ENCODE results near the gene TMEM51. TPM values are rescaled to one million over a fixed set of nuclear protein-coding genes. Genes with fewer than 3 reads are reported as not detected.

Gene TMEM51
- total RNA-seq, 1 donor from 2014 or later = 4.1 TPM

DNA sequence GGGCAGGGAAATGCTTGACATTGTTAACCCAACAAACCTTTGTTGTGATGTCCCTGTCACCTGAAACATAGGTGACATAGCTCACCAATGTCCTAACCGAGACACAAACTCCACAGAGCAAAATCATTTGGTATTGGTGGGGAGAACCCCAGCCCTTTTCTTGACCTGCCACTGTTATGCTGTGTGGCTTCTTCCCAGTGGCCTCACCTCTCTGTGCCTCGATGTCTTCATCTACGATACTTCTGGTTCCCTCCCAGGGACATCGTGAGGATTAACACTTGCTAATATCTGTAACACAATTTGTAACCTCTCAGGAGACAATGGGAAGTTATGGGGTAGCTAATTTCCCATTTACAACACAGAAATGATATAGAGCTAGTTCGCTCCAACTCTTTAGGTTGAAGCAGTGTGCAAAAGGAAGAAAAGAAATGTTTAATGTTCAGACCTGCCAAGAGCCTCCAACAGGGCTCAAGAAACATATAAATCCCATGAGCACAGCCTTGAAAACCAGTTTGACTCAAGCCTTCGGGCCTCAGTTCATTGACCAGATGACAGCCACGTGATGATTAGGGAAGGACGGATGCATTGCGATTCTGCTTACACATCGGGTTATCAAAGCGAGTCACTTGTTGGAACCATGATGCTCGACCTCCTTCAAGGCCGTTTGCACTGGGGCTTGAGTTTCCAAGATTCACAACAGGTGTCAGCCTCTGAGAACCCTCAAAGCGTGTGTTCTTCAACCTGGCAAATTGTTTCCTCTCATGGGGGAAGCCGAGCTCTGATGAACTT is 37.8 kb upstream of the TMEM51 start:
- H3K4me1 ChIP-seq = peaks cover 3% of the 10 kb centered on the region
- H3K4me3 ChIP-seq = no peak overlapping the region
- TF ChIP-seq, protein P1, sequence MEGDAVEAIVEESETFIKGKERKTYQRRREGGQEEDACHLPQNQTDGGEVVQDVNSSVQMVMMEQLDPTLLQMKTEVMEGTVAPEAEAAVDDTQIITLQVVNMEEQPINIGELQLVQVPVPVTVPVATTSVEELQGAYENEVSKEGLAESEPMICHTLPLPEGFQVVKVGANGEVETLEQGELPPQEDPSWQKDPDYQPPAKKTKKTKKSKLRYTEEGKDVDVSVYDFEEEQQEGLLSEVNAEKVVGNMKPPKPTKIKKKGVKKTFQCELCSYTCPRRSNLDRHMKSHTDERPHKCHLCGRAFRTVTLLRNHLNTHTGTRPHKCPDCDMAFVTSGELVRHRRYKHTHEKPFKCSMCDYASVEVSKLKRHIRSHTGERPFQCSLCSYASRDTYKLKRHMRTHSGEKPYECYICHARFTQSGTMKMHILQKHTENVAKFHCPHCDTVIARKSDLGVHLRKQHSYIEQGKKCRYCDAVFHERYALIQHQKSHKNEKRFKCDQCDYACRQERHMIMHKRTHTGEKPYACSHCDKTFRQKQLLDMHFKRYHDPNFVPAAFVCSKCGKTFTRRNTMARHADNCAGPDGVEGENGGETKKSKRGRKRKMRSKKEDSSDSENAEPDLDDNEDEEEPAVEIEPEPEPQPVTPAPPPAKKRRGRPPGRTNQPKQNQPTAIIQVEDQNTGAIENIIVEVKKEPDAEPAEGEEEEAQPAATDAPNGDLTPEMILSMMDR (IDR thresholded peaks at IDR 0.05; ENCODE audit: borderline replicate concordance) = no peak
- H3K36me3 ChIP-seq = no peaks in the 10 kb centered on the region
- no peaks in the 10 kb centered on the region for H3K9me3 ChIP-seq (replicated peaks)
- no peak overlapping the region for H3K27ac ChIP-seq (replicated peaks)
- peaks cover 5% of the 10 kb centered on the region for H3K27me3 ChIP-seq (ENCODE audit: low read depth)
- intact Hi-C loops (cut with micrococcal nuclease) = no loop called here
- no peak for DNase-seq

DNA sequence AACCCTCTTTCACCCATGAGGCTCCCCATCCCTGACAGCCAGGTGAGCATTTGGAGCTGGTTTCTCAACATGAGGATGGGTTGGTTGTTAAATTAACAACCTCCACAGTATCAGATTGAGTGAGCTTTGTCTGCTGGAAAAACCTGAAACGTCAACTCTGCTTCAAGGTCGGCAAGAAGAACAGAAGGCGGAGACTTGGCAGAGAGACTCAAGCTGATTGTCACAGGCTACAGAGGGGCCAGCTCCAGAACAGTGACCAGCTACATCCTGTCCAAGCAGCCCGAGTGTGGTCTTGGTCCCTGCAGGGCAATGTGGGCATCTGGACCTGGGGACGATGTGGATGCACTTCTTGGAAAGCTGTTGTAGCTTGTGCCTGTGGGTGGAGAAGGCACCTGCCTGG is 36.6 kb upstream of the TMEM51 start:
- DNase-seq = no peak
- Histone ChIP-seq H3K36me3 (no peaks in the 10 kb centered on the region), H3K9me3 (replicated peaks) (no peaks in the 10 kb centered on the region), H3K27me3 (ENCODE audit: low read depth) (peaks cover 5% of the 10 kb centered on the region), H3K4me1 (peaks cover 3% of the 10 kb centered on the region), H3K27ac (replicated peaks) (no peak overlapping the region), H3K4me3 (no peak overlapping the region)
- intact Hi-C loops (cut with micrococcal nuclease) = no loop called here
- TF ChIP-seq, protein P1 (IDR thresholded peaks at IDR 0.05; ENCODE audit: borderline replicate concordance) = no peak

DNA sequence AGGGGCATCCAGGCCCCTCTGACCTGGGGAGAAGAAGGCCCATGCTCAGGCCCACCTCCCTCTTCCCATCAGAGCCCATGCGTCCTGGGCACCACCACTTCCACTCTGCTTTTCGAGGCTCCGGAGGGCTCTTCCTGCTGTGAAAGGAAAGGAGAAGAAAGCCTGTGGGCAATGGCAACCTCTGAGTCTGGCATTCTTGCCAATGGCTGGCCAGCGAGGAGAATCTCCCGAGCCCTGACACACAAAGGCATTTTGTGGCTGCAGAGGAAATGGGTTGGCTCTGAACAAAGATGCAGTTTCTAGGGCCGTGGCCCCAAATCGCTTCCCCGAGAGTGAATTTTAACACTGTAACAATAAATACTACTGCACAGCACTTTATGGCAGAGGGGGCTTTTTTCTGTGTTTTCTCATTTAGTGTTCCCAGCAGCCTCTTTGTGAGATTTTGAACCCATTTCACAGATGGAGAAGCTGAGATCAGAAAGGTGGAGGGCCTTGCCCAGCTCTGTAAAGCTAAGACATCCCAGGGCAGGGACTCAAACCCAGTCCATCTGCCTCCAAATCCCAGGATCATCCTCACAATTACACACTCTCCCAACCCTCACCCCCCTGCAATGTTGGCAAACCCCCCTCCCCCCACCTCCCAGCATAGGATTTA is 35.7 kb upstream of the TMEM51 start:
- peaks cover 5% of the 10 kb centered on the region for H3K27me3 ChIP-seq (ENCODE audit: low read depth)
- no peaks in the 10 kb centered on the region for H3K36me3 ChIP-seq
- H3K9me3 ChIP-seq (replicated peaks) = no peaks in the 10 kb centered on the region
- H3K4me1 ChIP-seq = no peaks in the 10 kb centered on the region
- DNase-seq = no peak
- H3K27ac ChIP-seq (replicated peaks) = no peak overlapping the region
- H3K4me3 ChIP-seq = no peak overlapping the region
- intact Hi-C loops (cut with micrococcal nuclease) = no loop called here
- TF ChIP-seq, protein P1 (IDR thresholded peaks at IDR 0.05; ENCODE audit: borderline replicate concordance) = no peak

DNA sequence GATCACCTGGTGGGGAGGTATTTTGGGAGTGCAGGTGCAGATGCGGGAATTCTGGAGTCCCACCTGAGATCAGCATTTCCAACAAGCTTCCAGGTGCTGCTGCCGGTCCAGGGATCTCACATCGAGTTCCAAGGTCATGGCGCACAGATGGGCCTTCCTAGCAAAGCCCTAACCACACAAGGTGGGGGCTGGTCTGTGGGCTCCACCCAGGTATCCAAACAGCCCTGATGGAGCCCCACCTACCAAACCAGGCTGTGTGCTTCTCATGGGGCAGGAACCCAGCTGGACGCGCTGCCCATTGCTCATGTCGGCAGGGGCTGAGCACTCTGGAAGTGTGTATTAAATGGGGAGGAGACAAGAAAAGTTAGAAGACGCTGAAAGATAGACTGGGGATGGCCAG is 35.0 kb upstream of the TMEM51 start:
- Histone ChIP-seq H3K27ac (replicated peaks) (no peak overlapping the region), H3K4me1 (no peaks in the 10 kb centered on the region), H3K27me3 (ENCODE audit: low read depth) (peaks cover 5% of the 10 kb centered on the region), H3K36me3 (no peaks in the 10 kb centered on the region), H3K9me3 (replicated peaks) (no peaks in the 10 kb centered on the region), H3K4me3 (no peak overlapping the region)
- DNase-seq = no peak
- intact Hi-C loops (cut with micrococcal nuclease) = no loop called here
- TF ChIP-seq, protein P1 (IDR thresholded peaks at IDR 0.05; ENCODE audit: borderline replicate concordance) = no peak

DNA sequence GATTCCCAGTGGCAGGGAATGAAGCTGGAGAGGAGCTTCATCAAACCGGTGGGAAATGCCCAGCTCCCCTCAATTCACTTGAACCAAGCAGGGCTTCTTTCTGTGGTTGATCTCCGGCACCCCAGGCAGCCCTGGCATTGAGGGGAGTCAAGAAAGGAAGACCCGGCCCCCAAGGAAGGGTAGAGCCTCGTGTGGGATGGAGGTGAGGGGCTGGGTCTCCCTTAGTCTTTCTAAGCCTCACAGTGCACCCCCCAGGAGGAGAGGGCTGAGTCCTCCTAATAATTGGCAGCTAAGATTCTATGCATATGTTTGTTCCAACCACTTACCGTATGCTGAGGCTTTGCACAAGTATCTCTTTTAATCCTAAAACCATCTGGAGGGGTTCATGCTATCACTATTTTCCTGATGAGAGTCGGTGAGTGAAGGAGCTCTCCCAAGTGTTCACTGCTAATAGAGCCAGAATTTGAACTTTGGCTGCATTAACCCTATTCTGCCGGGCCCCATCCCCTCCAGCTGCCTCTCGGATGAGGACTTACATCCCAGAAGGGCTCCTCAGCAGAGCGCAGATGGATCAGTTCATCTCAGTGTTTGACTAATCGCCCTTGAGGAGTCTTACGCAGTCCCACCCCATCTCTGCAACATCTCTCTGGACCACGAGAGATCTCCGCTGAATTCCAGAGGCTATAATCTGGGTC is 33.1 kb upstream of the TMEM51 start:
- Histone ChIP-seq H3K4me3 (no peak overlapping the region), H3K27me3 (ENCODE audit: low read depth) (no peaks in the 10 kb centered on the region), H3K4me1 (no peaks in the 10 kb centered on the region), H3K36me3 (no peaks in the 10 kb centered on the region), H3K9me3 (replicated peaks) (no peaks in the 10 kb centered on the region), H3K27ac (replicated peaks) (no peak overlapping the region)
- intact Hi-C loops (cut with micrococcal nuclease) = loop anchor here (10.0 kb wide), 1 partner anchor 94 kb away; no protein-coding TSS in a partner anchor
- no peak for DNase-seq
- TF ChIP-seq, protein P1 (IDR thresholded peaks at IDR 0.05; ENCODE audit: borderline replicate concordance) = no peak
